Activated naive CD8-positive, alpha-beta T cell treated with anti-CD3 and anti-CD28 coated beads, Interleukin-2, amount 10 ng/mL, durations not matched to agents 7 days and 5 days (primary cell): ENCODE data around the gene LRP1B. TPM values are rescaled to one million over a fixed set of nuclear protein-coding genes. Genes with fewer than 3 reads are reported as not detected.
A peak's percentile ranks its signal among the peaks of the same experiment; 100 is the strongest.

Experiments used
- ATAC-seq: fragments of 150-1000 bp; cut with Tn5 transposase; one replicate; pipeline ENCODE4 v1.10.0; 2021; ENCODE audit warnings: low read depth, moderate library complexity
- POLR2A ChIA-PET: fragments of 350-600 bp; sonication (Branson Sonifier 250); formaldehyde crosslinking; loops from one replicate; lab custom pipeline; 2021; ENCODE audit warnings: antibody characterized with exemption; lab: Charles Lee
- DNase-seq: peaks from one replicate; pipeline ENCODE4 v3.0.0; 2021
- H3K27ac Mint-ChIP-seq: one replicate; pipeline ENCODE4 v1.8.0; 2022; ENCODE audit warnings: mild to moderate bottlenecking, mixed read lengths
- H3K27me3 Mint-ChIP-seq: one replicate; pipeline ENCODE4 v1.8.0; 2022; ENCODE audit warnings: mild to moderate bottlenecking, moderate library complexity, mixed read lengths
- H3K36me3 Mint-ChIP-seq: one replicate; pipeline ENCODE4 v1.8.0; 2021; ENCODE audit warnings: mild to moderate bottlenecking, mixed read lengths
- H3K4me1 Mint-ChIP-seq: one replicate; pipeline ENCODE4 v1.8.0; 2021; ENCODE audit warnings: mixed read lengths
- H3K4me3 Mint-ChIP-seq: one replicate; pipeline ENCODE4 v1.8.0; 2022; ENCODE audit warnings: mild to moderate bottlenecking, moderate library complexity, mixed read lengths
- H3K9me3 Mint-ChIP-seq: one replicate; pipeline ENCODE4 v1.8.0; 2021; ENCODE audit warnings: mixed read lengths
- total RNA-seq, 2 experiments: library from RNA; stranded (reverse); gene quantifications; one replicate each; pipeline ENCODE4 v1.2.3, GENCODE V29; 2021

The LRP1B gene
- total RNA-seq, 2 experiments from 2014 or later, result not detected

GRCh38 chr2:142136571-142136970 is 5.8 kb upstream of the LRP1B start:
- H3K36me3 Mint-ChIP-seq, result no peaks in the 10 kb centered on the region
- H3K9me3 Mint-ChIP-seq, result no peaks in the 10 kb centered on the region
- no peak overlapping the region for H3K4me3 Mint-ChIP-seq
- ATAC-seq, result no peak
- POLR2A ChIA-PET, result no interaction called here
- no peaks in the 10 kb centered on the region for H3K4me1 Mint-ChIP-seq
- H3K27me3 Mint-ChIP-seq, result peaks cover 5% of the 10 kb centered on the region
- no peak overlapping the region for H3K27ac Mint-ChIP-seq
- DNase-seq, result no peak

DNA sequence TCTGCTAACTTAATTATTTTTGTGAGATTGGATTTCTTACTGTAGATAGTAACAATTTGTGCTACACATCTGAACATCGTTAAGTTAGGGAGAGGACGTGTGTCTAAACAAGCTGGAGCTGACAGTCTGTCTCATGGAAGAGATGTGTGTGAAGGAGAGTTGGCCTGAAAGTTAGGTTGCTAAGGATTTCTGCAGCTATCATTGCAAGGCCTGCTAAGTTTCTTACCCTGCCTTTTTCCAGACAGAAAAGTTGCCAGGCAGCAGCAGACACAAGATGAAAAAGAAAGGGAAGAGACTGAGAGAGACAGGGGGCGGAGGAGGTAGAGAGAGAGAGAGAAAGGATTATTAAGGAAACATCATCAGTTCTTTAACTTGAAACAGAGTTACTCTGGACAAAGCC is 4.1 kb upstream of the LRP1B start:
- Mint-ChIP-seq H3K27ac (no peak overlapping the region), H3K4me3 (no peak overlapping the region), H3K4me1 (peaks cover 3% of the 10 kb centered on the region), H3K9me3 (no peaks in the 10 kb centered on the region), H3K27me3 (peaks cover 21% of the 10 kb centered on the region), H3K36me3 (no peaks in the 10 kb centered on the region)
- DNase-seq, result no peak
- no peak for ATAC-seq
- POLR2A ChIA-PET, result no interaction called here

- peak overlapping the region; percentile 73 for H3K4me3 Mint-ChIP-seq
- no peak overlapping the region for H3K27ac Mint-ChIP-seq
- ATAC-seq (no peak), DNase-seq (peak; percentile 34)
- H3K27me3 Mint-ChIP-seq, result peaks cover 41% of the 10 kb centered on the region
- peaks cover 3% of the 10 kb centered on the region for H3K4me1 Mint-ChIP-seq
- no peaks in the 10 kb centered on the region for H3K9me3 Mint-ChIP-seq
- POLR2A ChIA-PET, result no interaction called here
- no peaks in the 10 kb centered on the region for H3K36me3 Mint-ChIP-seq
Observed at GRCh38 chr2:142130111-142131009, 456 bp downstream of the LRP1B start.

DNA sequence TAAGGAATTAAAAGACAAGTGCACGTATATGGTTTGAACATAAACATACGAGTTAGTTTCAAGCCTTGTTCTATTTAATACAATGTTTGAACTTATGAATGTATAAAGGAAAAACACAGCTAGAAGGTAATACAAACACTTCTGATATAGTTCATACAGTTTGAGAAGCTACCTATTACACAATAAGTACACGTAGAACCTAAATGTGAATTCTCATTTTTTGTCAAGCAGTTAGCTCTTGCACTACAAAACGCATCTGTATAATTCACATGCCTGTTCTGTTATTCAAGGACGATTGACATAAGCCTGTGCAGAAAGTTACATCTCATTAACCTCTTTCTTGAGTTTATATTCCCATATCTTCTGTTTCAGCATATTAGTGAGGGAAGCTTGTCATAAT is 2.7 kb downstream of the LRP1B start:
- ATAC-seq, result no peak
- no peak overlapping the region for H3K27ac Mint-ChIP-seq

GRCh38 chr2:142127248-142127647 is 3.6 kb downstream of the LRP1B start:
- no peak overlapping the region for H3K4me3 Mint-ChIP-seq
- no peaks in the 10 kb centered on the region for H3K9me3 Mint-ChIP-seq
- no peaks in the 10 kb centered on the region for H3K36me3 Mint-ChIP-seq
- H3K4me1 Mint-ChIP-seq, result peaks cover 3% of the 10 kb centered on the region
- ATAC-seq (no peak), DNase-seq (no peak)
- no peak overlapping the region for H3K27ac Mint-ChIP-seq
- POLR2A ChIA-PET, result no interaction called here
- peaks cover 39% of the 10 kb centered on the region for H3K27me3 Mint-ChIP-seq

More for the DNA sequence above, 2.7 kb downstream of the LRP1B start:
- peaks cover 41% of the 10 kb centered on the region for H3K27me3 Mint-ChIP-seq
- H3K9me3 Mint-ChIP-seq, result no peaks in the 10 kb centered on the region
- H3K4me1 Mint-ChIP-seq, result peaks cover 3% of the 10 kb centered on the region
- POLR2A ChIA-PET, result no interaction called here
- H3K36me3 Mint-ChIP-seq, result no peaks in the 10 kb centered on the region
- DNase-seq, result no peak
- no peak overlapping the region for H3K4me3 Mint-ChIP-seq

DNA sequence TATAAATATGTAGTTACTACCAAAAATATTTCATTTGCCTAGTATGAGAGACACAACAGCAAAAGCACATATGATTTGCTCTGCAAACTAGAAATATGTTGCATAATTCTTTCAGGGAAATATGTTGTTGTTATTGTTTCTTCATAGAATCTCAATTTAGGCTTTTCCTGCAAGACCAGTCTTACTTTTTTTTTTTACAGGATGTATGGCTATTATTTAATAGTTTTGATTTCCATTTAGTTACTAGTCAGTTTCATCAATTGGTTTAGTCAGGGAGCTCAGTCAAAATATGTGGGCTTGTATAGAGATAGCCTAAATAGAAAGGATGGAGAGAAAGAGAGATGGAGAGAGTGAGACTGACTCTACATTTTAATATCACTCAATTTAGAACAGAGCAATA is 6.1 kb downstream of the LRP1B start:
- H3K9me3 Mint-ChIP-seq, result no peaks in the 10 kb centered on the region
- H3K4me1 Mint-ChIP-seq, result no peaks in the 10 kb centered on the region
- H3K36me3 Mint-ChIP-seq, result no peaks in the 10 kb centered on the region
- H3K4me3 Mint-ChIP-seq, result no peak overlapping the region
- DNase-seq, result no peak
- POLR2A ChIA-PET, result no interaction called here
- no peak for ATAC-seq
- H3K27ac Mint-ChIP-seq, result no peak overlapping the region
- peaks cover 18% of the 10 kb centered on the region for H3K27me3 Mint-ChIP-seq

DNA sequence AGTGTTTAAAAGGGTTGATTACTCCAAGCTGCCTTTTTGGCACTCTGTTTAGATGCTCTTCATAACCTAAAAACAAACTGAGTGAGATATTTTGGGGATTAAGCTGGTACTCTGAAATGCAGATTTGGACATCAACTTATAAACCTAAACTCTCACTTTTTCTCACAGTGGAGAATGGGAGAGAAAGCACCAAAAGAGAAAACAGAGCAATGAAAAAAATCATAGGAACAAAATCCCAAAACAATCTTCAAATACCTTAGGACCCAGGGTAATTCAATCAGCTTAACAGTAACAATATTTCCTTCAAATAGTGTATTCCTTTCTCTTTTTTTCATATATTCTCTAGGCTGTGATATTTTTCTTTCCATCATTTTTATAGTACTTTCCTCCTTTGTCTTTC is 11.5 kb downstream of the LRP1B start:
- Mint-ChIP-seq H3K27ac (no peak overlapping the region), H3K4me3 (no peak overlapping the region), H3K27me3 (no peaks in the 10 kb centered on the region), H3K36me3 (no peaks in the 10 kb centered on the region), H3K4me1 (no peaks in the 10 kb centered on the region), H3K9me3 (no peaks in the 10 kb centered on the region)
- DNase-seq (no peak), ATAC-seq (no peak)
- POLR2A ChIA-PET, result no interaction called here

DNA sequence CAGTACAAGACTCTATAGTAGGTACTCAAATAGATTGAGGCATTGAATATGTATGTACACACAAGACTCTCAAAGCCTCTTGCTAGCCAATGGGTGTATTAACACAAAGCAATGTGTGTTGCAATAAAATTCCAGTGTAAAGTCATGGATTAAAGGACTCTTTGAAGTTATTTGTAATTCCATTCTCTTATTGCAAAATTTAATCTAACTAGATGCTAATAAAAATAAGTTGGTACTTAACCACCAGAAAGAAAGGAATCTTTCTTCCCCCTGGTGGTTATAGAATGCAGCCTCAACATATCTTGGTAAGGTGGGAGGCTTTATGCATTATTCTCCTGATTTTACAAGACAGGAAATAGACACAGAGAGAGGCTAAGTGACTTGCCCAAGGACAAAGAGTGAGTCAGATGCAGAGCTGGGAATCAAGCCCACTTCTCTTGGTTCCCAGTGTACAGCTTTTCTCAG is 18.0 kb downstream of the LRP1B start:
- H3K4me1 Mint-ChIP-seq, result no peaks in the 10 kb centered on the region
- no peak overlapping the region for H3K4me3 Mint-ChIP-seq
- POLR2A ChIA-PET, result no interaction called here
- ATAC-seq (no peak), DNase-seq (no peak)
- H3K36me3 Mint-ChIP-seq, result no peaks in the 10 kb centered on the region
- no peaks in the 10 kb centered on the region for H3K9me3 Mint-ChIP-seq
- H3K27ac Mint-ChIP-seq, result no peak overlapping the region
- H3K27me3 Mint-ChIP-seq, result no peaks in the 10 kb centered on the region

DNA sequence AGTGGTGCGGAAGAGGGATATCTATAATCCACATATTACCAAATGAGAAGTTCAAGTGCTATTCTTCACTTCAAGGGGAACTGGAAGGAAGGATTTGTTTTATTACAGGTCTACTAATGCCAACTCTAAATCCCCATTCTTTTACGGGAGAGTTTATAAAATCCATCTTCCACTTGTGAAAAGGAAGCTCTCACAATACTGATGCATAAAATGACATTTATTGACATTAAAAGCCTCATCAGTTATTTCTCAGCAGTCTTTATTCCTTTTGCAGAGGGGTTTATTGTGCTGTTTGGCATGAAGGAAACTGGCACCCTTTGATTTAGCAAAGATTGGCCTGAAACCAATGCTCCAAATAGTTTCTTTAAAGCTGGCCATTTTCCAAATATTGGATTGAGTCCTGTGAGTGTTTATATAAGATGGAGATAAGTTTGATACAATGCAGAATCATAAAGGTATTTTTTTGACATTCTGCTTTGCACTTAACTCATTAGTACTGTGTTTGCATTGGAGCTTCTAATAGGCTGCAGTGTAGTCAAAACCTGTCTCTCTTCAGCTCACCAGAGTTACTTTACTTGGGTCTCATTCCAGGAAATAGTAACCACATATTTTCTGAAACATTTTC is 26.6 kb downstream of the LRP1B start:
- Mint-ChIP-seq H3K27me3 (no peaks in the 10 kb centered on the region), H3K9me3 (peaks cover 2% of the 10 kb centered on the region), H3K4me3 (no peak overlapping the region), H3K27ac (no peak overlapping the region), H3K4me1 (peaks cover 2% of the 10 kb centered on the region), H3K36me3 (no peaks in the 10 kb centered on the region)
- no peak for ATAC-seq
- DNase-seq, result no peak
- POLR2A ChIA-PET, result no interaction called here

DNA sequence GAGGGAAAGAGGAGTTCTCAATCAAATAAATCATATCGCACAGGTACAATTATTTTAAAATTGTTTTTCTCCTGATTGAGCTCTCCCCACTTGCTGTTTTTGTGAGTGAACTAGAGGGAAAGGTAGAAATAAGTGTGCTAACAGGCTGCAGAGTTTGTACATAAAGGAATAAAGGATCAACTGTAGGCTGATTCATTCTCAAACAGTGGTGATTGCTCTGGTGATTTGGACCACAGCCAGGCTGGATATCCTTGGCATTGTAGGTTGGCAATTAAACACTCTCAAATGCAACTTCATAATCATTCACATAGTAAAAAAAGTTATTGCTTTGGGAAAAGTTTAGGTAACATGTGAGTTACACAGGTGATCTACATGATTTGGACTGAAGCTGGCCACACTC is 29.8 kb downstream of the LRP1B start:
- DNase-seq (no peak), ATAC-seq (no peak)
- H3K27ac Mint-ChIP-seq, result no peak overlapping the region
- peaks cover 2% of the 10 kb centered on the region for H3K4me1 Mint-ChIP-seq
- H3K9me3 Mint-ChIP-seq, result peaks cover 2% of the 10 kb centered on the region
- H3K27me3 Mint-ChIP-seq, result no peaks in the 10 kb centered on the region
- no peak overlapping the region for H3K4me3 Mint-ChIP-seq
- POLR2A ChIA-PET, result no interaction called here
- H3K36me3 Mint-ChIP-seq, result no peaks in the 10 kb centered on the region

GRCh38 chr2:142100139-142100873 is 30.5 kb downstream of the LRP1B start:
- no peaks in the 10 kb centered on the region for H3K27me3 Mint-ChIP-seq
- H3K27ac Mint-ChIP-seq, result no peak overlapping the region
- peaks cover 2% of the 10 kb centered on the region for H3K9me3 Mint-ChIP-seq
- ATAC-seq (no peak), DNase-seq (no peak)
- no peak overlapping the region for H3K4me3 Mint-ChIP-seq
- POLR2A ChIA-PET, result no interaction called here
- H3K4me1 Mint-ChIP-seq, result peaks cover 2% of the 10 kb centered on the region
- H3K36me3 Mint-ChIP-seq, result no peaks in the 10 kb centered on the region

DNA sequence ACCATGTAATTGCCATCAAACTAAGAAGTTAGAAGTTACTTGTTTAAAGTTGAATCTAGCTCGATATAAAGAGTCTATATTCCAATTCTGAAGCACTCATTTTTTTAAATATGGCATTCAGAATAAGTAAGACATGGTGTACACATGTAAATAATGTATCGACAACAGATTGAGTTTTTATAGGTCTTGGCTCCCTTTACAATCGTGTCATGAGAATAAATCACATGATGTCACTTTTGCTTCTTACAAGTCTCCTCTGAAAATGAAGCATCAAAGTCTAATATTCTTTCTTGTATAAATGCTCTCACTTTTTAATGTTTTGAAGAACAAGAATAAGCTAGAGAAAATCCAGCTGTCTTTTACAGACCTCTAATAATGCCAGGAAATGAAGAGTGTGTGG is 33.1 kb downstream of the LRP1B start:
- DNase-seq (no peak), ATAC-seq (no peak)
- Mint-ChIP-seq H3K36me3 (no peaks in the 10 kb centered on the region), H3K27ac (no peak overlapping the region), H3K4me3 (no peak overlapping the region), H3K27me3 (no peaks in the 10 kb centered on the region), H3K4me1 (no peaks in the 10 kb centered on the region), H3K9me3 (no peaks in the 10 kb centered on the region)
- POLR2A ChIA-PET, result no interaction called here

GRCh38 chr2:142095647-142096046 is 35.2 kb downstream of the LRP1B start:
- no peak overlapping the region for H3K27ac Mint-ChIP-seq
- H3K27me3 Mint-ChIP-seq, result no peaks in the 10 kb centered on the region
- POLR2A ChIA-PET, result no interaction called here
- no peaks in the 10 kb centered on the region for H3K9me3 Mint-ChIP-seq
- no peak overlapping the region for H3K4me3 Mint-ChIP-seq
- DNase-seq (no peak), ATAC-seq (no peak)
- H3K36me3 Mint-ChIP-seq, result no peaks in the 10 kb centered on the region
- H3K4me1 Mint-ChIP-seq, result no peaks in the 10 kb centered on the region
